Calu3 (cell line): ENCODE data around the gene GRIK1. TPM values are rescaled to one million over a fixed set of nuclear protein-coding genes. Genes with fewer than 3 reads are reported as not detected.

Experiments
- BruUV-seq: library from RNA; stranded (reverse); fragments of 400-500 nt; replicated peaks from 2 replicates; lab custom pipeline; 2021; lab: Mats Ljungman, UMichigan
- CTCF ChIA-PET: fragments of 300-600 bp; sonication (Branson Sonifier 250); formaldehyde crosslinking; loops from one replicate; lab custom pipeline; 2022; ENCODE audit warnings: antibody characterized with exemption; lab: Charles Lee
- DNase-seq: peaks from one replicate; pipeline ENCODE4 v3.0.0; 2022
- H3K27ac Mint-ChIP-seq: one replicate; pipeline ENCODE4 v1.8.0; 2022; ENCODE audit warnings: mixed read lengths; ENCODE audit not compliant: unreplicated experiment
- H3K27me3 Mint-ChIP-seq: one replicate; pipeline ENCODE4 v1.8.0; 2022; ENCODE audit warnings: mixed read lengths; ENCODE audit not compliant: unreplicated experiment
- H3K36me3 Mint-ChIP-seq: one replicate; pipeline ENCODE4 v1.8.0; 2022; ENCODE audit warnings: mild to moderate bottlenecking, moderate library complexity, mixed read lengths; ENCODE audit not compliant: insufficient read depth, unreplicated experiment
- H3K4me1 Mint-ChIP-seq: one replicate; pipeline ENCODE4 v1.8.0; 2022; ENCODE audit warnings: mild to moderate bottlenecking, low read depth, mixed read lengths; ENCODE audit not compliant: unreplicated experiment
- H3K4me3 Mint-ChIP-seq: one replicate; pipeline ENCODE4 v1.8.0; 2022; ENCODE audit warnings: mild to moderate bottlenecking, low read depth, moderate library complexity, mixed read lengths; ENCODE audit not compliant: unreplicated experiment
- H3K9me3 Mint-ChIP-seq: one replicate; pipeline ENCODE4 v1.8.0; 2022; ENCODE audit warnings: low read depth, mixed read lengths; ENCODE audit not compliant: unreplicated experiment
- intact Hi-C: fragments of 100-400 bp; cut with micrococcal nuclease; formaldehyde crosslinking; loops from one replicate; pipeline ENCODE4 v1.10.0; 2022; ENCODE audit not compliant: unreplicated experiment
- total RNA-seq: library from RNA; stranded (reverse); gene quantifications from 2 replicates; pipeline ENCODE4 v1.2.3, GENCODE V29; 2022
- TF ChIP-seq, protein P1 (sequence below): fragments of 200-600 bp; IDR thresholded peaks from one replicate; pipeline ENCODE4 v1.8.0; 2022; ENCODE audit warnings: antibody characterized with exemption; ENCODE audit not compliant: unreplicated experiment

The GRIK1 gene
- total RNA-seq, 1 experiment from 2014 or later, result not detected

DNA sequence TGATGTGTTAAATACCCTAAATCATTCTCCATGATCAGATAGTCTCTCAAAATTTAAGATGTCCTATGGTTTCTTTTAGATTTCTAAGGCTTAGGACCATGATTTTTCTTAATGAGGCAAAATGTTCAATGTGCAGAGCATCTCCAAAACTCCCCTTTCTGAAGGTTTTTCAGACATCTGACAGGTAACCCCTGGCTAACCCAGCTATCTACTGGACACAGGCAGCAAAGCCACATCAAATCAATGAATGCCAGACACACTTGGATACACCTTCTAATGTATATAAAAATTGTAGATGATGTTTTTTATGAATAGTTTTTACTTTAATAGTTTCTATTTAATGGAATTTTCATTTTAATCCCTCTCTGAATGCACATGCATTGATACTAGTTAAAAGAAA is 285.6 kb downstream of the GRIK1 start:
- CTCF ChIA-PET, result no interaction called here
- DNase-seq, result no peak
- intact Hi-C loops, result no loop called here
- Mint-ChIP-seq H3K27me3 (no peaks in the 10 kb centered on the region), H3K9me3 (peaks cover 2% of the 10 kb centered on the region), H3K4me1 (peaks cover 9% of the 10 kb centered on the region), H3K36me3 (peaks cover 5% of the 10 kb centered on the region), H3K27ac (peak overlapping the region; percentile 54), H3K4me3 (no peak overlapping the region)
- no TSS peak for BruUV-seq
- TF ChIP-seq, protein P1, sequence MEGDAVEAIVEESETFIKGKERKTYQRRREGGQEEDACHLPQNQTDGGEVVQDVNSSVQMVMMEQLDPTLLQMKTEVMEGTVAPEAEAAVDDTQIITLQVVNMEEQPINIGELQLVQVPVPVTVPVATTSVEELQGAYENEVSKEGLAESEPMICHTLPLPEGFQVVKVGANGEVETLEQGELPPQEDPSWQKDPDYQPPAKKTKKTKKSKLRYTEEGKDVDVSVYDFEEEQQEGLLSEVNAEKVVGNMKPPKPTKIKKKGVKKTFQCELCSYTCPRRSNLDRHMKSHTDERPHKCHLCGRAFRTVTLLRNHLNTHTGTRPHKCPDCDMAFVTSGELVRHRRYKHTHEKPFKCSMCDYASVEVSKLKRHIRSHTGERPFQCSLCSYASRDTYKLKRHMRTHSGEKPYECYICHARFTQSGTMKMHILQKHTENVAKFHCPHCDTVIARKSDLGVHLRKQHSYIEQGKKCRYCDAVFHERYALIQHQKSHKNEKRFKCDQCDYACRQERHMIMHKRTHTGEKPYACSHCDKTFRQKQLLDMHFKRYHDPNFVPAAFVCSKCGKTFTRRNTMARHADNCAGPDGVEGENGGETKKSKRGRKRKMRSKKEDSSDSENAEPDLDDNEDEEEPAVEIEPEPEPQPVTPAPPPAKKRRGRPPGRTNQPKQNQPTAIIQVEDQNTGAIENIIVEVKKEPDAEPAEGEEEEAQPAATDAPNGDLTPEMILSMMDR, result no peak

DNA sequence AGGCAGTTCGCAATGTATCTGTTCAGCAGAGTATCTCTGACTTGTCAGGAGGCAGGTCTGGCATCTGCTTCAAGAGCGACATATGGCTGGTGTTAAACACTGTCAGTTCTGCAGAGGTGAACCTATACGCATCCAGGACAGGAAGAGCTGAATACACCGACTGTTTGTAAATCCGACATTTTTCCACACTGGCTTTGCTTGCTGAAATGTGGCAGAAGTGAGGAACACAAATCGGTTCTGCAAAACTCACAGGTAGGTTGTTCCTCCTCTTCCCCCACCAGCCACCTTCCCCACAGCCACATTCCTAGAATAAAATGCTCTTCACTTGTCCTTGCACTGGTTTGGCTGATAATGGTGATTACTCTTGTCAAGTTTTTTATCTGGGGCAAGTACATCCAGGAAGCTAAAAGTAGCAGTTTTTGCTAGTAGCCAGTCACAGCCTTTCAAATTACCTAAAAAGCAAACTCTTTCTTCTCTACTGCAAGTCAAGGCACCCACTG is 289.2 kb downstream of the GRIK1 start:
- DNase-seq, result no peak
- Mint-ChIP-seq H3K27ac (no peak overlapping the region), H3K4me1 (no peaks in the 10 kb centered on the region), H3K4me3 (no peak overlapping the region), H3K9me3 (peaks cover 1% of the 10 kb centered on the region), H3K27me3 (no peaks in the 10 kb centered on the region), H3K36me3 (no peaks in the 10 kb centered on the region)
- TF ChIP-seq, protein P1, result no peak
- no TSS peak for BruUV-seq
- CTCF ChIA-PET, result no interaction called here
- intact Hi-C loops, result no loop called here

DNA sequence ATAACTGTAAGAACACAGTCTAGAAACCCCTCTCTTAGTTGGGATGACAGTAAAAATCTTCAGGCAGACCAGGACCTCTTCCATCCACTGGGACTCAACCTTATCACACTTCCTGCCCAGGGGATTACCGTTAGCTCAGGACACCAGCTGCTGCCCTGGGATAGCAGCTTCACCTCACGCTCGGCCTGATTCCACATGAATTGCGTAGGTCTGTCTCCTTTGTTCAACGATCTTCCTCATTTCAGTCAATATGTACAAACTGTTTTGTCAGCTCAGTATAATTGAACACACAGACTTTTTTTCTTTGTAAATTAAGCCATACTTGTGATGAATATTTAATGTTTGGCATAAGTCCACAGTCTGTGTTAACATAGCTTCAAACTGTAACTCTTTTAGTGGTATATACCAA is 290.4 kb downstream of the GRIK1 start:
- Mint-ChIP-seq H3K4me3 (no peak overlapping the region), H3K27me3 (no peaks in the 10 kb centered on the region), H3K36me3 (no peaks in the 10 kb centered on the region), H3K4me1 (no peaks in the 10 kb centered on the region), H3K9me3 (no peaks in the 10 kb centered on the region), H3K27ac (no peak overlapping the region)
- CTCF ChIA-PET, result no interaction called here
- TF ChIP-seq, protein P1, result no peak
- BruUV-seq, result no TSS peak
- intact Hi-C loops, result no loop called here
- DNase-seq, result no peak

DNA sequence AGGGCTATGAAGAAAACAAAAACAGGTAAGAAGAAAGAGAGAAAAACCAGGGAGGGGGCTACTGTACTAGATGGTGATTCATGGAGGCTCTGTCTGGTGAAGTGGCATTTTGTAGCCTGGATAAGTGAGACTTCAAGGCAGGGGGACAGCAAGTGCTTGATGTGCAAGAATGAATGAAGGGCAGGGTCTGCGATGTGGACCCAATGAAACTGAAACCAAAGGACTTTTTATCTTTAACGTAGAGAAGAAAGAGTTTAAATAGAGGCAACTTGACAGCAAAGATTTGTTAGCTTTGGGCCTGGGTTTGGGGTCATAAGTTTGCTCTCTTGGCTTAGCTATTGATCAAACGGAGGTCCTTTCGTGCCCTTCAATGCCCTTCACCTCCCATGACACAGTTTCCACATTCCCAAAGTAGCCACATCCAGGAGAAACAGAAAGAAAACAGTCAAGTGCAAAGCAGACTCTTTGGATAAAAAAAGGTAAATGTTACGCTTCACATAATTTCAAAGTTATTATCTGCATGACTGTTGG is 291.0 kb downstream of the GRIK1 start:
- no peaks in the 10 kb centered on the region for H3K9me3 Mint-ChIP-seq
- intact Hi-C loops, result no loop called here
- H3K4me3 Mint-ChIP-seq, result no peak overlapping the region
- TF ChIP-seq, protein P1, result no peak
- no peaks in the 10 kb centered on the region for H3K27me3 Mint-ChIP-seq
- BruUV-seq, result no TSS peak
- H3K27ac Mint-ChIP-seq, result no peak overlapping the region
- CTCF ChIA-PET, result no interaction called here
- H3K4me1 Mint-ChIP-seq, result no peaks in the 10 kb centered on the region
- DNase-seq, result no peak
- no peaks in the 10 kb centered on the region for H3K36me3 Mint-ChIP-seq
